ENCODE measurements around the gene ATP6V0A4.
A peak's percentile ranks its signal among the peaks of the same experiment; 100 is the strongest.
"Not testable (repeated sequence)": the region's sequence is repeated elsewhere in the genome, so short reads cannot be mapped to it uniquely, and the experiment has no call there.

The ATP6V0A4 gene

GRCh38 chr7:138802706-138803105 is 4.7 kb upstream of the ATP6V0A4 start:
- no peak for DNase-seq (ENCODE audit: low spot score)

- no peak for DNase-seq (ENCODE audit: low spot score)
Measured at GRCh38 chr7:138801256-138801655, 3.3 kb upstream of the ATP6V0A4 start.

GRCh38 chr7:138799336-138800000 is 1.5 kb upstream of the ATP6V0A4 start:
- DNase-seq (ENCODE audit: low spot score): peak; percentile 12

- no peak for DNase-seq (ENCODE audit: low spot score)
Measured at GRCh38 chr7:138798836-138799235, 840 bp upstream of the ATP6V0A4 start.

GRCh38 chr7:138797046-138797445 is 950 bp downstream of the ATP6V0A4 start:
- not testable (repeated sequence) for DNase-seq (ENCODE audit: low spot score)

- no peak for DNase-seq (ENCODE audit: low spot score)
Measured at GRCh38 chr7:138796038-138796615, 1.9 kb downstream of the ATP6V0A4 start.

GRCh38 chr7:138785587-138786437 is 12.2 kb downstream of the ATP6V0A4 start:
- DNase-seq (ENCODE audit: low spot score): peak; percentile 18

- DNase-seq (ENCODE audit: low spot score): no peak
Measured at GRCh38 chr7:138784692-138785091, 13.3 kb downstream of the ATP6V0A4 start.

GRCh38 chr7:138781004-138781403 is 17.0 kb downstream of the ATP6V0A4 start:
- DNase-seq (ENCODE audit: low spot score): no peak

GRCh38 chr7:138776166-138776833 is 21.7 kb downstream of the ATP6V0A4 start:
- no peak for DNase-seq (ENCODE audit: low spot score)

- DNase-seq (ENCODE audit: low spot score): no peak
Measured at GRCh38 chr7:138773817-138774216, 24.2 kb downstream of the ATP6V0A4 start.

- DNase-seq (ENCODE audit: low spot score): no peak
Measured at GRCh38 chr7:138773176-138773575, 24.8 kb downstream of the ATP6V0A4 start.

- no peak for DNase-seq (ENCODE audit: low spot score)
Measured at GRCh38 chr7:138770904-138771303, 27.1 kb downstream of the ATP6V0A4 start.

GRCh38 chr7:138768241-138768640 is 29.8 kb downstream of the ATP6V0A4 start:
- DNase-seq (ENCODE audit: low spot score): no peak

GRCh38 chr7:138756591-138757242 is 41.3 kb downstream of the ATP6V0A4 start:
- DNase-seq (ENCODE audit: low spot score): no peak

GRCh38 chr7:138755842-138756590 is 42.0 kb downstream of the ATP6V0A4 start:
- DNase-seq (ENCODE audit: low spot score): no peak

- DNase-seq (ENCODE audit: low spot score): no peak
Measured at GRCh38 chr7:138755331-138755747, 42.7 kb downstream of the ATP6V0A4 start.

GRCh38 chr7:138753610-138754009 is 44.4 kb downstream of the ATP6V0A4 start:
- DNase-seq (ENCODE audit: low spot score): no peak

- no peak for DNase-seq (ENCODE audit: low spot score)
Measured at GRCh38 chr7:138753150-138753518, 44.9 kb downstream of the ATP6V0A4 start.

- peak; percentile 90 for DNase-seq (ENCODE audit: low spot score)
Measured at GRCh38 chr7:138752518-138753149, 45.4 kb downstream of the ATP6V0A4 start.

Measured in LoVo (cell line).